ENCODE results near the gene B9D2.

DNA sequence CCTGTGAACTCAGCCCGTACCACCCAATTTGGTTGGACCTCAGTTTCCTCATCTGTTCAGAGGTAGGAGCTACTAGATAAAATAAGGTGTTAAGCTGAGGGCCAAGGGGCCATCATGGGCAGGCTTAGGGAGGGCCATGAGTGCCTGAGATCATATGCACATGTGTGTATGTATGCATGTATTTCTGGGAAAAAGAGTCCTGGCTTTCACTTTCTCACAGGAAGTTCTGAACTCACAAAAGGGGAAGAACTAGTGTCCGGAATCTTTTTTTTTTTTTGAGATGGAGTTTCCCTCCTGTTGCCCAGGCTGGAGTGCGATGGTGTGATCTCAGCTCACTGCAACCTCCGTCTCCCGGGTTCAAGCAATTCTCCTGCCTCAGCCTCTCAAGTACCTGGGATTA is 29.2 kb downstream of the B9D2 start:
- no peak for TF ChIP-seq CTCF (IDR thresholded peaks at IDR 0.05)
- TF ChIP-seq EZH2 (IDR thresholded peaks at IDR 0.05), result no peak

Data from neural progenitor cell (in vitro differentiated cells).